OCI-LY3 (cell line): ENCODE data around the gene CHML.

Experiments
- EZH2phosphoT487 ChIP-seq: fragments of 200-600 bp; shearing (Covaris generic); IDR thresholded peaks from 2 replicates; pipeline ENCODE4 v1.6.1; 2018; ENCODE audit warnings: antibody characterized with exemption, mixed run types, low read depth
- TF ChIP-seq, protein P1 (sequence below): fragments of 200-600, 300-600 bp; sonication (generic); IDR thresholded peaks from 2 replicates; pipeline ENCODE4 v1.5.1; 2014; ENCODE audit warnings: antibody characterized with exemption, low read length, low read depth

DNA sequence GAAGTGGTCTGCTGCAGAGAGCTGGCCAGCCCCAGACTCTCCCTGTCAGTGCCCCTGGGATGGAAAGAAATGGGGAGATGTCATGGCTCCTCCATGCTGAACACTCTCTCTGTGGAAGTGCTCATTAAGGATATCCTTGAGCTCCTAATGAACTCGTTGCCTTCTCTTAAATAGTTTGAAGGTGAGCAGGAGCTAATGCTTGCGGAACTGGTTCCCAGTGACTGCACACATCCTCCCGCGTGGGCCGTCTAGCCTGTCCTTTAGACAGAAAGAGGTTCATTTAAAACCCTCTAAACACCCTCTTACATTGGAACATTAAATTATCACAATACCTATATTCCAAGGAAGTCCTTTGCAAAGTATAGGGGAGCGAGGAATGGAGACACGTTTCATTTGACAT, 6.0 kb upstream of the CHML start:
- TF ChIP-seq, protein P1, sequence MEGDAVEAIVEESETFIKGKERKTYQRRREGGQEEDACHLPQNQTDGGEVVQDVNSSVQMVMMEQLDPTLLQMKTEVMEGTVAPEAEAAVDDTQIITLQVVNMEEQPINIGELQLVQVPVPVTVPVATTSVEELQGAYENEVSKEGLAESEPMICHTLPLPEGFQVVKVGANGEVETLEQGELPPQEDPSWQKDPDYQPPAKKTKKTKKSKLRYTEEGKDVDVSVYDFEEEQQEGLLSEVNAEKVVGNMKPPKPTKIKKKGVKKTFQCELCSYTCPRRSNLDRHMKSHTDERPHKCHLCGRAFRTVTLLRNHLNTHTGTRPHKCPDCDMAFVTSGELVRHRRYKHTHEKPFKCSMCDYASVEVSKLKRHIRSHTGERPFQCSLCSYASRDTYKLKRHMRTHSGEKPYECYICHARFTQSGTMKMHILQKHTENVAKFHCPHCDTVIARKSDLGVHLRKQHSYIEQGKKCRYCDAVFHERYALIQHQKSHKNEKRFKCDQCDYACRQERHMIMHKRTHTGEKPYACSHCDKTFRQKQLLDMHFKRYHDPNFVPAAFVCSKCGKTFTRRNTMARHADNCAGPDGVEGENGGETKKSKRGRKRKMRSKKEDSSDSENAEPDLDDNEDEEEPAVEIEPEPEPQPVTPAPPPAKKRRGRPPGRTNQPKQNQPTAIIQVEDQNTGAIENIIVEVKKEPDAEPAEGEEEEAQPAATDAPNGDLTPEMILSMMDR = no peak
- no peak for TF ChIP-seq EZH2phosphoT487
